Measurements from ENCODE around the gene EPM2A.

EPM2A gene

GRCh38 chr6:145588981-145589380, 146.3 kb downstream of the EPM2A start:
- no peak for DNase-seq

GRCh38 chr6:145587334-145587733, 148.0 kb downstream of the EPM2A start:
- DNase-seq, result no peak

GRCh38 chr6:145583753-145584152, 151.6 kb downstream of the EPM2A start:
- DNase-seq, result no peak

All from KG1 (cell line).